Mesenchymal stem cell (in vitro differentiated cells and primary cell): ENCODE measurements around the gene HYAL2.
A peak's percentile ranks its signal among the peaks of the same experiment; 100 is the strongest.

ENCODE experiments used
- DNase-seq: peaks from one replicate; pipeline ENCODE4 v3.0.0-alpha.2; 2013
- H2AFZ ChIP-seq: one replicate; pipeline ENCODE4 v1.6.1; 2013; ENCODE audit warnings: low read depth, mild to moderate bottlenecking, control low read depth, inconsistent platforms, low read length, moderate library complexity
- H2AK5ac ChIP-seq: 2 replicates; pipeline ENCODE4 v1.6.1; 2013; ENCODE audit warnings: low read length, moderate library complexity, mild to moderate bottlenecking, inconsistent platforms; ENCODE audit not compliant: severe bottlenecking
- H2BK120ac ChIP-seq: one replicate; pipeline ENCODE4 v1.6.1; 2013; ENCODE audit warnings: low read depth, mild to moderate bottlenecking, inconsistent platforms, low read length, moderate library complexity
- H2BK12ac ChIP-seq, 2 experiments: one replicate each; pipeline ENCODE4 v1.6.1; 2013; ENCODE audit warnings: inconsistent platforms in 2 of 2, low read length in 2 of 2, mild to moderate bottlenecking in 2 of 2, moderate library complexity in 2 of 2, control low read depth in 1 of 2
- H2BK15ac ChIP-seq: one replicate; pipeline ENCODE4 v1.6.1; 2013; ENCODE audit warnings: mild to moderate bottlenecking, low read depth, inconsistent platforms; ENCODE audit not compliant: poor library complexity, severe bottlenecking
- H2BK5ac ChIP-seq: 2 replicates; pipeline ENCODE4 v1.6.1; 2013; ENCODE audit warnings: low read depth, mild to moderate bottlenecking, low read length, control low read depth, inconsistent platforms; ENCODE audit not compliant: poor library complexity, severe bottlenecking
- H3K14ac ChIP-seq, 2 experiments: one replicate each; pipeline ENCODE4 v1.6.1; 2013; ENCODE audit warnings: inconsistent platforms in 2 of 2, low read length in 2 of 2, control low read depth in 1 of 2, mild to moderate bottlenecking in 1 of 2, moderate library complexity in 1 of 2
- H3K18ac ChIP-seq, 2 experiments: one replicate each; pipeline ENCODE4 v1.6.1; 2013; ENCODE audit warnings: inconsistent platforms in 2 of 2, low read length in 2 of 2, control low read depth in 1 of 2, low read depth in 1 of 2, mild to moderate bottlenecking in 1 of 2
- H3K23ac ChIP-seq, 2 experiments: one replicate each; pipeline ENCODE4 v1.6.1; 2013; ENCODE audit warnings: inconsistent platforms in 2 of 2, low read length in 2 of 2, mild to moderate bottlenecking in 2 of 2, moderate library complexity in 2 of 2, control low read depth in 1 of 2
- H3K27ac ChIP-seq: 2 replicates; pipeline ENCODE4 v1.5.1; 2013; ENCODE audit warnings: mild to moderate bottlenecking, moderate library complexity, low read length, control low read depth, inconsistent platforms; ENCODE audit not compliant: poor library complexity, severe bottlenecking
- H3K27me3 ChIP-seq, 2 experiments: 2 replicates each; pipeline versions ENCODE4 v1.6.1 to v1.7.0; 2013; ENCODE audit warnings: low read length in 2 of 2, mild to moderate bottlenecking in 2 of 2, moderate library complexity in 2 of 2, control low read depth in 1 of 2, inconsistent platforms in 1 of 2; ENCODE audit not compliant: control insufficient read depth in 1 of 2, insufficient read depth in 1 of 2
- H3K36me3 ChIP-seq, 2 experiments: 2 replicates each; pipeline versions ENCODE4 v1.6.1 to v1.7.0; 2013; ENCODE audit warnings: low read length in 2 of 2, control low read depth in 1 of 2, inconsistent platforms in 1 of 2, low read depth in 1 of 2, mild to moderate bottlenecking in 1 of 2; ENCODE audit not compliant: insufficient read depth in 2 of 2, control insufficient read depth in 1 of 2
- H3K4ac ChIP-seq, 2 experiments: one replicate each; pipeline ENCODE4 v1.6.1; 2013; ENCODE audit warnings: inconsistent platforms in 2 of 2, low read length in 2 of 2, mild to moderate bottlenecking in 2 of 2, moderate library complexity in 2 of 2, control low read depth in 1 of 2, low read depth in 1 of 2
- H3K4me1 ChIP-seq: 2 replicates; pipeline ENCODE4 v1.6.1; 2013; ENCODE audit warnings: low read depth, low read length, control low read depth; ENCODE audit not compliant: control insufficient read depth, insufficient read depth
- H3K4me2 ChIP-seq: 2 replicates; pipeline ENCODE4 v1.6.1; 2013; ENCODE audit warnings: low read length, mild to moderate bottlenecking, inconsistent platforms; ENCODE audit not compliant: poor library complexity, severe bottlenecking
- H3K4me3 ChIP-seq, 2 experiments: 2 replicates each; pipeline versions ENCODE4 v1.5.1 to v1.7.0; 2013; ENCODE audit warnings: low read length in 2 of 2, mild to moderate bottlenecking in 2 of 2, control low read depth in 1 of 2, low read depth in 1 of 2; ENCODE audit not compliant: insufficient read depth in 1 of 2
- H3K79me1 ChIP-seq: replicated peaks from 2 replicates; pipeline ENCODE4 v1.6.1; 2013; ENCODE audit warnings: mild to moderate bottlenecking, control low read depth, low read length, inconsistent platforms; ENCODE audit not compliant: poor library complexity, severe bottlenecking
- H3K9ac ChIP-seq: 2 replicates; pipeline ENCODE4 v1.7.0; 2013; ENCODE audit warnings: mild to moderate bottlenecking, low read length, moderate library complexity
- H3K9me3 ChIP-seq: 2 replicates; pipeline ENCODE4 v1.7.0; 2013; ENCODE audit warnings: mild to moderate bottlenecking, low read length; ENCODE audit not compliant: control insufficient read depth
- H4K8ac ChIP-seq: one replicate; pipeline ENCODE4 v1.6.1; 2013; ENCODE audit warnings: inconsistent platforms, mild to moderate bottlenecking, low read length, moderate library complexity
- H4K91ac ChIP-seq: one replicate; pipeline ENCODE4 v1.6.1; 2013; ENCODE audit warnings: mild to moderate bottlenecking, low read length, inconsistent platforms
- WGBS: methylation state at CpG from one replicate; pipeline ENCODE4 v1.1.7; 2013; ENCODE audit warnings: mixed read lengths; 5-methylcytosine and 5-hydroxymethylcytosine counted together

The HYAL2 gene

DNA sequence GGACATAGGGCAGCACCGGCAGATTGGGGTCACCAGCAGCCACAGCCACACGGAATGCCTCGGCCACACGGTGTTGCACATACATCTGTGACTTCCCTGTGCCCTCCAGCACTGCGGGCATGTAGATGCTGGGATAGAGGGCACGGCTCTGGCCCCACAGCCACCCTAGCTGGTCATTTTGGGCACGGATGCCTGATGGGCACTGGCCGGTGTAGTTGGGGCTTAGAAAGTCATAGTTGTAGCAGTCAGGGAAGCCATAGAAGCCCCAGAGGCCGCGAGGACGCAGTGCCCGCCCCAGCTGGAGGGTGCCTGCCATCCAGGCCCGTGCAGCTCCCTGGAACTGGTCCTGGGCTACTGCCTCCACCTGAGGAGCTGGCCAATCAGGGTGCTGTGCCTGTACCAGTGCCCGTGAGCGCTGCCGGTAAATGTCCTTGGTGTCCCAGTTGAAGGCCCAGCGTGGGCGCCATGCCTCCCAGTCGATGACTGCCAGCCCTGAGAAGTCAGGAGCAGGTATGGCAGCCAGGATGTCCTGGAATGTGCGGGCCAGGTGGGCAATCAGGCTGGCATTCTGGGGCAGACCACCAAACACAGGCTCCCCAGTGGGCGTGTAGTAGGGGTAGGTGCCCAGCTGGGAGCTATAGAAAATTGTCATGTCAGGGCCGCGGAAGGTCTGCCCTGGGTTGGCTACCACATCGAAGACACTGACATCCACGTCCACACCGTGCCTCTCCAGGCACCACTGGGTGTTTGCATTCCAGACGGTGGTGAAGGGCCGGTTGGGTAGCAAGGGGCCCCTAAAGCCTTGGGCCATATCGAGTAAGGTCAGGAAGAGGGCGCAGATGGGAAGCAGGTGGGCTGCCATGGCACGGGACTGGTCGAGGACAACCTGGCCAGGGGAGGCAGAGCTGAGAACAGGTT, 20.2 kb downstream of the HYAL2 start:
- Histone ChIP-seq H3K27me3 (no peaks in the 10 kb centered on the region), H2BK120ac (no peak overlapping the region), H3K9me3 (no peaks in the 10 kb centered on the region), H4K91ac (peak overlapping the region; percentile 47), H4K8ac (peak overlapping the region; percentile 5), H3K4ac (no peak overlapping the region), H2AK5ac (peak overlapping the region; percentile 23), H3K4me1 (peaks cover 36% of the 10 kb centered on the region), H3K23ac (no peak overlapping the region), H3K9ac (no peak overlapping the region), H3K27ac (no peak overlapping the region), H3K4me3 (no peak overlapping the region), H2BK15ac (no peak overlapping the region), H3K79me1 (peaks cover 12% of the 10 kb centered on the region), H3K4me2 (no peak overlapping the region), H2BK5ac (no peak overlapping the region), H3K18ac (no peak overlapping the region), H2AFZ (no peak overlapping the region), H2BK12ac (peak overlapping the region in 1 of 2 experiments; percentile 21), H3K14ac (peak overlapping the region in 1 of 2 experiments; percentile 55), H3K36me3 (peaks cover 0 to 4% of the 10 kb centered on the region in 2 experiments)
- WGBS, result 97% methylated on average over 32 of the region's 32 CpGs
- DNase-seq, result no peak

GRCh38 chr3:50300681-50301254, 21.8 kb downstream of the HYAL2 start:
- WGBS, result 90% methylated on average over 6 of the region's 6 CpGs
- Histone ChIP-seq H2BK120ac (no peak overlapping the region), H2BK5ac (no peak overlapping the region), H3K79me1 (peaks cover 14% of the 10 kb centered on the region), H3K4ac (no peak overlapping the region), H2AFZ (no peak overlapping the region), H3K9ac (peak overlapping the region; percentile 83), H3K14ac (no peak overlapping the region), H4K8ac (no peak overlapping the region), H3K27ac (no peak overlapping the region), H2BK15ac (no peak overlapping the region), H3K9me3 (no peaks in the 10 kb centered on the region), H2AK5ac (no peak overlapping the region), H4K91ac (no peak overlapping the region), H3K4me1 (peaks cover 36% of the 10 kb centered on the region), H3K23ac (no peak overlapping the region), H3K36me3 (peaks cover 3 to 12% of the 10 kb centered on the region in 2 experiments), H3K4me3 (peak overlapping the region in 1 of 2 experiments; percentile 73), H3K18ac (no peak overlapping the region), H2BK12ac (peak overlapping the region in 1 of 2 experiments; percentile 34), H3K27me3 (no peaks in the 10 kb centered on the region), H3K4me2 (no peak overlapping the region)
- DNase-seq, result no peak

- no peak overlapping the region for H2AFZ ChIP-seq
- H4K8ac ChIP-seq, result peak overlapping the region; percentile 33
- peak; percentile 45 for DNase-seq
- H3K9me3 ChIP-seq, result no peaks in the 10 kb centered on the region
- H3K23ac ChIP-seq, result no peak overlapping the region
- peak overlapping the region; percentile 11 for H3K27ac ChIP-seq
- H3K79me1 ChIP-seq, result peaks cover 14% of the 10 kb centered on the region
- no peak overlapping the region for H2BK5ac ChIP-seq
- peak overlapping the region in 1 of 2 experiments; percentile 15 for H2BK12ac ChIP-seq
- peaks cover 5 to 12% of the 10 kb centered on the region in 2 experiments for H3K36me3 ChIP-seq
- H3K18ac ChIP-seq, result peak overlapping the region; percentile 50 to 71
- no peak overlapping the region for H2AK5ac ChIP-seq
- no peak overlapping the region for H2BK120ac ChIP-seq
- H2BK15ac ChIP-seq, result no peak overlapping the region
- WGBS, result 76% methylated on average over 12 of the region's 12 CpGs
- H3K4ac ChIP-seq, result peak overlapping the region in 1 of 2 experiments; percentile 47
- H3K9ac ChIP-seq, result peak overlapping the region; percentile 83
- peak overlapping the region; percentile 8 for H4K91ac ChIP-seq
- peak overlapping the region in 1 of 2 experiments; percentile 30 for H3K14ac ChIP-seq
- peak overlapping the region; percentile 48 to 73 for H3K4me3 ChIP-seq
- H3K4me1 ChIP-seq, result peaks cover 36% of the 10 kb centered on the region
- H3K4me2 ChIP-seq, result peak overlapping the region; percentile 85
- H3K27me3 ChIP-seq, result no peaks in the 10 kb centered on the region
Observed at GRCh38 chr3:50299929-50300680, 22.4 kb downstream of the HYAL2 start.
